HepG2 (cell line): ENCODE results near the gene CCDC57. TPM values are rescaled to one million over a fixed set of nuclear protein-coding genes. Genes with fewer than 3 reads are reported as not detected.
A peak's percentile ranks its signal among the peaks of the same experiment; 100 is the strongest.

ENCODE experiments used
- ATAC-seq: fragments of 200-7000 bp; cut with Tn5 transposase; 3 replicates; pipeline ENCODE4 v1.9.1; 2020; ENCODE audit warnings: mild to moderate bottlenecking, moderate library complexity
- BruUV-seq: library from RNA; stranded (reverse); fragments of 400-500 nt; replicated peaks from 2 replicates; lab custom pipeline; 2021; lab: Mats Ljungman, UMichigan
- CTCF ChIA-PET: fragments of 300-600 bp; formaldehyde crosslinking; extraction: SDS; loops from one replicate; lab custom pipeline; 2021; ENCODE audit warnings: low total read pairs, inconsistent platforms, low intra/inter-chr PET ratio; lab: Yijun Ruan, JAX
- POLR2A ChIA-PET: fragments of 350-600 bp; sonication (Branson Sonifier 250); formaldehyde crosslinking; loops from one replicate; lab custom pipeline; 2020; ENCODE audit warnings: antibody characterized with exemption, inconsistent platforms; lab: Yijun Ruan, JAX
- DNase-seq: peaks from one replicate; pipeline ENCODE4 v3.0.0-alpha.2; 2015; ENCODE audit warnings: low spot score
- FAIRE-seq: peaks from 3 replicates; lab custom pipeline; 2011; peaks lifted over from hg19 to GRCh38; lab: Jason Lieb, UNC
- H2AFZ ChIP-seq: one replicate; pipeline ENCODE4 v1.6.1; 2011; ENCODE audit warnings: low read length, inconsistent platforms
- H3K27ac ChIP-seq: fragments of 300-600 bp; 3 replicates; pipeline ENCODE4 v1.8.0; 2011; ENCODE audit warnings: mixed run types, mild to moderate bottlenecking, mixed read lengths, low read length, inconsistent platforms; ENCODE audit not compliant: insufficient read depth; ENCODE audit errors: extremely low read length
- H3K27me3 ChIP-seq, 2 experiments: fragments of 200-600 bp in 1 of 2; 2 replicates in 1 of 2; 3 replicates in 1 of 2; pipeline versions ENCODE4 v1.6.0 to v1.8.0; 2011; ENCODE audit warnings: low read length in 2 of 2, mild to moderate bottlenecking in 2 of 2, moderate library complexity in 2 of 2, inconsistent platforms in 1 of 2; ENCODE audit not compliant: insufficient read depth in 2 of 2, control insufficient read depth in 1 of 2
- H3K36me3 ChIP-seq, 2 experiments: fragments of 200-600 bp in 1 of 2; replicated peaks in 1 of 2; 2 replicates in 1 of 2; 3 replicates in 1 of 2; pipeline versions ENCODE4 v1.5.1 to v1.8.0; 2011; ENCODE audit warnings: low read length in 2 of 2, inconsistent platforms in 1 of 2; ENCODE audit not compliant: insufficient read depth in 2 of 2, control insufficient read depth in 1 of 2
- H3K4me1 ChIP-seq: 2 replicates; pipeline ENCODE4 v1.5.1; 2012; ENCODE audit warnings: low read length, inconsistent platforms; ENCODE audit not compliant: insufficient read depth
- H3K4me2 ChIP-seq: 2 replicates; pipeline ENCODE4 v1.6.0; 2011; ENCODE audit warnings: low read depth, low read length, inconsistent platforms
- H3K4me3 ChIP-seq, 3 experiments: fragments of 200-600 bp in 1 of 3; sonication (generic), shearing (Covaris generic) in 1 of 3; replicated peaks in 1 of 3; 2 replicates each; pipeline ENCODE4 v1.5.1; 2011 to 2016; ENCODE audit warnings: low read length in 3 of 3, inconsistent platforms in 2 of 3, low read depth in 2 of 3, mild to moderate bottlenecking in 2 of 3, control low read depth in 1 of 3, mixed read lengths in 1 of 3; ENCODE audit not compliant: insufficient read depth in 1 of 3
- H3K79me2 ChIP-seq: one replicate; pipeline ENCODE4 v1.6.1; 2011; ENCODE audit warnings: low read length, inconsistent platforms; ENCODE audit not compliant: insufficient read depth
- H3K9ac ChIP-seq: 2 replicates; pipeline ENCODE4 v1.6.0; 2011; ENCODE audit warnings: mild to moderate bottlenecking, low read depth, low read length, inconsistent platforms; ENCODE audit not compliant: insufficient read depth
- H3K9me3 ChIP-seq: 2 replicates; pipeline ENCODE4 v1.5.1; 2012; ENCODE audit warnings: mild to moderate bottlenecking, low read length
- H4K20me1 ChIP-seq: 2 replicates; pipeline ENCODE4 v1.6.0; 2011; ENCODE audit warnings: inconsistent platforms, mild to moderate bottlenecking, low read length, moderate library complexity; ENCODE audit not compliant: insufficient read depth
- ARHGAP35 ChIP-seq: sonication (generic); formaldehyde crosslinking; IDR thresholded peaks from 2 replicates; pipeline ENCODE4 v1.9.0; 2022; ENCODE audit warnings: mild to moderate bottlenecking, inconsistent platforms, moderate library complexity, missing genetic modification reagents, borderline replicate concordance
- ETV5 ChIP-seq: IDR thresholded peaks from 2 replicates; pipeline ENCODE4 v1.6.1; 2018; ENCODE audit warnings: missing biosample characterization, missing genetic modification reagents, inconsistent platforms, borderline replicate concordance
- KMT2A ChIP-seq: sonication (generic); formaldehyde crosslinking; IDR thresholded peaks from 2 replicates; pipeline ENCODE4 v1.4.0; 2020; ENCODE audit warnings: missing genetic modification reagents
- MAFK ChIP-seq, 2 experiments: IDR thresholded peaks in 1 of 2; conservative IDR thresholded peaks in 1 of 2; 2 replicates each; pipeline ENCODE4 v1.6.1; 2011; ENCODE audit warnings: improper control_type of control experiment in 2 of 2, low read length in 2 of 2
- MNT ChIP-seq: fragments of 450-650 bp; IDR thresholded peaks from 2 replicates; pipeline ENCODE4 v1.6.1; 2016
- PHF5A ChIP-seq: IDR thresholded peaks from one replicate; pipeline ENCODE4 v1.6.1; 2018; ENCODE audit warnings: low read depth, missing genetic modification reagents; ENCODE audit not compliant: unreplicated experiment
- SPEN ChIP-seq: sonication (generic); formaldehyde crosslinking; IDR thresholded peaks from 2 replicates; pipeline ENCODE4 v1.5.1; 2020; ENCODE audit warnings: low read depth, mild to moderate bottlenecking, missing genetic modification reagents
- STAG1 ChIP-seq: sonication (generic); formaldehyde crosslinking; IDR thresholded peaks from 2 replicates; pipeline ENCODE4 v1.4.0; 2020; ENCODE audit warnings: missing genetic modification reagents
- XBP1 ChIP-seq: sonication (generic); formaldehyde crosslinking; IDR thresholded peaks from 2 replicates; pipeline ENCODE4 v1.5.0; 2020; ENCODE audit warnings: missing genetic modification reagents
- YEATS2 ChIP-seq: sonication (generic); formaldehyde crosslinking; IDR thresholded peaks from 2 replicates; pipeline ENCODE4 v1.4.0; 2020; ENCODE audit warnings: missing genetic modification reagents, borderline replicate concordance
- ZBTB33 ChIP-seq: sonication (generic); formaldehyde crosslinking; IDR thresholded peaks from 2 replicates; pipeline ENCODE4 v1.4.0; 2020; ENCODE audit warnings: missing genetic modification reagents
- ZNF501 ChIP-seq: sonication (generic); formaldehyde crosslinking; IDR thresholded peaks from 2 replicates; pipeline ENCODE4 v1.5.1; 2020; ENCODE audit warnings: mild to moderate bottlenecking, moderate library complexity, missing genetic modification reagents
- ZNF614 ChIP-seq: IDR thresholded peaks from 2 replicates; pipeline ENCODE4 v1.6.1; 2018; ENCODE audit warnings: missing biosample characterization, missing genetic modification reagents, inconsistent platforms, borderline replicate concordance
- ZNF883 ChIP-seq: sonication (generic); formaldehyde crosslinking; IDR thresholded peaks from 2 replicates; pipeline ENCODE4 v1.5.1; 2020; ENCODE audit warnings: mild to moderate bottlenecking, missing genetic modification reagents; ENCODE audit errors: not compliant biosample characterization
- WGBS: methylation state at CpG from one replicate; pipeline ENCODE4 v1.1.6; 2017; ENCODE audit warnings: low lambda C conversion rate; 5-methylcytosine and 5-hydroxymethylcytosine counted together
- in situ Hi-C: cut with HindIII; loops from 2 replicates; pipeline ENCODE4 v1.10.0; 2017; ENCODE audit warnings: low pct_unique_long_range_greater_than_20kb; ENCODE audit not compliant: extremely low pct_ligation_motif_present
- intact Hi-C: fragments of 100-400 bp; cut with micrococcal nuclease; formaldehyde crosslinking; loops from one replicate; pipeline ENCODE4 v1.10.0; 2022; ENCODE audit not compliant: unreplicated experiment
- polyA plus RNA-seq, 8 experiments: library from polyadenylated mRNA; depleted of rRNA in 3 of 8; stranded (reverse) in 7 of 8; unstranded in 1 of 8; fragments of >200 nt; fragmentation: Illumina TruSeq in 4 of 8; extraction: Trizol in 4 of 8; gene quantifications; 2 replicates each; pipeline versions ENCODE4 v1.2.1 to v1.2.3, GENCODE V29; 2011 to 2016; ENCODE audit warnings: low read depth in 4 of 8, missing spikeins in 1 of 8, mixed read lengths in 1 of 8; ENCODE audit not compliant: insufficient read depth in 1 of 8
- total RNA-seq, 5 experiments: library from RNA; depleted of rRNA; stranded (reverse); fragments of >200 nt; fragmentation: Illumina TruSeq; extraction: Trizol; gene quantifications; 2 replicates each; pipeline ENCODE4 v1.2.3, GENCODE V29; 2016; ENCODE audit warnings: low read depth in 1 of 5

CCDC57 gene
- total and polyA plus RNA-seq, 2 of the 13 experiments (the other 11 are each of a cell fraction or from before 2014, with no cell fraction given) = 59.3 to 59.9 TPM

- Histone ChIP-seq H2AFZ (no peak overlapping the region), H3K79me2 (no peaks in the 10 kb centered on the region), H3K9ac (no peak overlapping the region), H3K27me3 (no peaks in the 10 kb centered on the region), H3K36me3 (no peaks in the 10 kb centered on the region), H3K4me2 (no peak overlapping the region), H3K4me1 (peaks cover 74% of the 10 kb centered on the region), H3K9me3 (no peaks in the 10 kb centered on the region), H3K4me3 (no peak overlapping the region), H3K27ac (no peak overlapping the region), H4K20me1 (no peaks in the 10 kb centered on the region)
- ATAC-seq (no peak), DNase-seq (no peak), FAIRE-seq (no peak)
- POLR2A ChIA-PET = interaction anchor here (0.9 to 11.8 kb wide), 3 partner anchors 7 to 74 kb away, joined by 3 to 117 read pairs (median 29); partner anchors contain the start of gene SLC16A3
- CTCF ChIA-PET = no interaction called here
- in situ Hi-C loops (no loop called here), intact Hi-C loops (no loop called here)
- TF ChIP-seq STAG1 (CRISPR knock-in tag) = no peak
- no peak for TF ChIP-seq KMT2A
- TF ChIP-seq MAFK (conservative IDR thresholded peaks at IDR 0.05 in 1 of 2, IDR thresholded peaks at IDR 0.05 in 1 of 2; ENCODE audit: low read length in 2 of 2) = no peak
- TF ChIP-seq ZNF614 (CRISPR knock-in tag) = no peak
- BruUV-seq = no TSS peak
- WGBS = 83% methylated on average over 4 of the region's 7 CpGs
Observed at GRCh38 chr17:82219083-82219482, 6.4 kb upstream of the CCDC57 start.

- CTCF ChIA-PET = no interaction called here
- in situ Hi-C loops (no loop called here), intact Hi-C loops (no loop called here)
- ATAC-seq (no peak), FAIRE-seq (no peak), DNase-seq (no peak)
- Histone ChIP-seq H3K27me3 (no peaks in the 10 kb centered on the region), H2AFZ (no peak overlapping the region), H3K27ac (no peak overlapping the region), H3K4me1 (peaks cover 80% of the 10 kb centered on the region), H3K79me2 (no peaks in the 10 kb centered on the region), H3K9ac (0 out of 2 replicates have a peak overlapping the region, but pooled peaks have one; percentile 10), H3K9me3 (no peaks in the 10 kb centered on the region), H3K4me2 (no peak overlapping the region), H4K20me1 (no peaks in the 10 kb centered on the region), H3K4me3 (no peak overlapping the region), H3K36me3 (no peaks in the 10 kb centered on the region)
- POLR2A ChIA-PET = interaction anchor here (0.9 to 11.8 kb wide), 5 partner anchors 8 to 75 kb away, joined by 3 to 117 read pairs (median 29); partner anchors contain the start of gene SLC16A3
- 91% methylated on average over 32 of the region's 32 CpGs for WGBS
- no TSS peak for BruUV-seq
- TF ChIP-seq SPEN (CRISPR knock-in tag) (no peak), PHF5A (CRISPR knock-in tag) (no peak), MNT (no peak), ZBTB33 (CRISPR knock-in tag) (peak; percentile 26; the same call in 1 of the 2 replicates), ETV5 (CRISPR knock-in tag) (no peak), ZNF501 (CRISPR knock-in tag) (0 out of 2 replicates have a peak, but pooled peaks have one; percentile 8), XBP1 (CRISPR knock-in tag) (no peak), YEATS2 (CRISPR knock-in tag) (no peak), ZNF883 (CRISPR knock-in tag) (peak; percentile 15), ARHGAP35 (0 out of 2 replicates have a peak, but pooled peaks have one; percentile 10)
Observed at GRCh38 chr17:82218349-82219075, 5.9 kb upstream of the CCDC57 start.
